Central memory CD4-positive, alpha-beta T cell (primary cell): ENCODE measurements around the gene CARNS1.
"Not testable (repeated sequence)": the region's sequence is repeated elsewhere in the genome, so short reads cannot be mapped to it uniquely, and the experiment has no call there.

ENCODE experiments used
- DNase-seq: peaks from one replicate; pipeline ENCODE4 v3.0.0; 2022

CARNS1 gene

GRCh38 chr11:67445515-67445914, 30.0 kb downstream of the CARNS1 start:
- no peak for DNase-seq

GRCh38 chr11:67448220-67448609, 32.7 kb downstream of the CARNS1 start:
- DNase-seq, result no peak

- DNase-seq, result no peak
Measured at GRCh38 chr11:67449116-67449844, 33.8 kb downstream of the CARNS1 start.

DNA sequence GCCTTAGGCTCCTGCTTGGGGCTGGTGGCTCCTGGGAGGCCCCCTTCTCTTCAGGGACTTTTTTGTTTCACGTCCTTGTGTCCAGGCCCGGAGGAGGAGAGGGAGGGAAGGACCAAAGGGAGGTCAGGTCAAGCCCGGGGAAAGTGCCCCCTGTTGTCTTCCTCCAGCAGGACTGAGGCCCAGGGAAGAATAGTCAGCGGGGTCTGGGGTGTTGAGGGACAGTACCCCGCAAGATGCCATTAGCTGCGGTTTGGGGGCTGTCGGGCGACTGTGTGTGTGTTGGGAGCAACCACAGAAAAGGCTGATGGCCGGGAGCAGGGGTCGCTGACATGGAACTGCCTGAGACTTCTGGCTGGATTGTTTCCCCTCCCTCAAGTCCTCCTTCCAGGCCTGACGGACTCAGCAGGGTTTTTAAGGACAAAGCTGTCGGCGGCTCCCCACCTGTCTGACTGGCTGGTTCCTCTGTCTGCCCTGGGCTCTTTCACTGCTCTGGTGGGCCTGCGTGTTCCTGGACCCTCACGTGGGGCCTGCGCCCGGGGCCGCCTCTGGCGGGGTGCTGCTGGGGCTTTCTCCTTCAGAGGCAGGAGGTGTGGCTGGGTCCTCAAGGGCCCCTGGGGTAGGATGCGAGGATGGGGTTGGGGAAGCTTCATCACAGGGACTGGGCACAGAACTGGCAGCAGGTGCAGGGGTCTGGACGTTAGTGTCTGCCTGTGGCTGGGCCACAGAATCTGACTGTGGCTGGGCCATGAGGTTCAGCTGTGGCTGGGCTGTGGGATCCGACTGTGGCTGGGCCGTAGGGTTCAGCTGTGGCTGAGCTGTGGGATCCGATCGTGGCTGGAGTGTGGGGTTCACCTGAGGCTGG, 35.5 kb downstream of the CARNS1 start:
- no peak for DNase-seq

GRCh38 chr11:67451658-67451976, 36.1 kb downstream of the CARNS1 start:
- DNase-seq, result no peak

DNA sequence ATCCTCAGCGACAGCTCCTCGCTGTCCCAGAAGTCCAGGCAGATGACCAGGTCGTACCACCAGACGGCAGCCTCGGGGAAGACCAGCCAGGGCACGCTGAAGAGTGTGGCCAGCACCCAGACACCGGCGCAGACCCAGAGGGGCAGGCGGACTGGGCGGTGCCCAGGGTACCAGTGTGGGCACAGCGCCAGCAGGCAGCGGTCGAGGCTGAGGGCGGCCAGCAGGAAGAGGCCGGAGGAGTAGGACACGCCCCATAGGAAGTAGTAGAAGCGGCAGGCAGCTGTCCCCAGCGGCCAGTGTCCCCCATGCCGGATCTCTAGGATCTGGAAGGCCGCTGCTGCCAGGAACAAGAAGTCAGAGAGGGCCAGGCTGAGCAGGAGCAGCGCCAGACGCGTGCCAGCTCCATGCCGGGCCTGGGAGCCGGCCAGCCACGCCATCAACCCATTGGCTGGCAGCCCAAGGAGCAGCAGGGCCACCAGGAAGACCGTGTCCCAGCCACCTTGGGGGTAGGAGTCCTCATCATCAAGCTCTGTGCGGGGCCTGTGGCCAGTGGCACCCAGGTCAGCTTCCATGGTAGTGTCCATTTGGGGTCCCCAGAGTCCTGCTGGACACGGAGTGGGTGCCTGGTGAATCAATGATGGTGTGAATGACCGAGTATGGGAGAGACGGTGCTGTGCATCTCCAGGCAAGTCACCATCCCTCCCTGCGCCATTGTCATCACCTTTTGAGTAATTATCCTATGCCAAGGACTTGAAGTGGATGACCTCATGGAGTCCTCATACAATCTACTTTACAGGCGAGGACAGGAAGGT, 36.9 kb downstream of the CARNS1 start, which contains the start of gene GPR152:
TSS of gene GPR152 (minus strand) at position 589 of the 812 bp plus-strand sequence. CDS start at position 584, 5 bp downstream.
- DNase-seq, result no peak

DNA sequence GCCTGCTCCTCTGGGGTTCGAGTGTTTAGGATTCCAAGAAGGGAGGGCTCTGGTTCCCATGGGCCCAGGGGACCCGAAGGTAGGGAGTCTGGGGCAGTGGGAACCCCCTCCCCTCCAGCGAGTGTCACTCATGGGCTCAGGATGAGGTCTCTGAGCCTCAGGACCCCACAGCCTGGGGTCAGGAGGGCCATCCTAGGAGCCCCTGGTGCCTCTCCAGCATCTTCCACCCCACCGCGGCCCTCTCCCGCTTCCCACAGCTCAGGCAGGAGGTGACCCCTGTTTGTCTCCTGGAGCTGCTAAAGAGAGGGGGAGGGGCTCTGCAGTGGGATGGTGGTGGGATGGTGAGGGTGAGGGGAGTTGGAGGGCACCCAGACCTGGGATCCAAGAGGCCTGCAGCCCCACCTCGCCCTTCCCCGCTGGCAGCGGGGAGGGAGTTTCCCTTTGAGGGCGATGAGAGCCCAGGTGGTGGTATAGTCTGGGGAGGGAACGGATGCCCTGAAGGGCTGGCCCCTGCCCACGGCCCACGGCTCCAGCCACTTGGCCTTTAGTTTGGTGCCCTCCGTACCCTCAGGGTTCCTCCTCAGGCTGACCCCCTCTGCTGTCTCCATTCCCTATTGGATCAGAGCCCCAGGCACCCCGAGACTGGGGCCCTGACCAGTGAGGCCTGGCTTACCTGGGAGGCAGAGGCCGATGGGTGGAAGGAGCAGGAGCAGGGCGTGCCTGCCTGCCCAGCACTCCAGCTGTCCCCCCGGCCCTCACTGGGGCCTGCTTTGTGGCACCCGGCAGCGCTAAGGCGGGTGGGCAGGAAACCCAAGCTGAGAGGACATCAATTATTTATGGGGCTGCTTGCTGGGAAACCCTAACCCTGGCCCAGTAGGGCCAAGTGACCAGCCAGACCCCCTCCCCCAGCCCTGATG, 38.6 kb downstream of the CARNS1 start:
- no peak for DNase-seq

DNA sequence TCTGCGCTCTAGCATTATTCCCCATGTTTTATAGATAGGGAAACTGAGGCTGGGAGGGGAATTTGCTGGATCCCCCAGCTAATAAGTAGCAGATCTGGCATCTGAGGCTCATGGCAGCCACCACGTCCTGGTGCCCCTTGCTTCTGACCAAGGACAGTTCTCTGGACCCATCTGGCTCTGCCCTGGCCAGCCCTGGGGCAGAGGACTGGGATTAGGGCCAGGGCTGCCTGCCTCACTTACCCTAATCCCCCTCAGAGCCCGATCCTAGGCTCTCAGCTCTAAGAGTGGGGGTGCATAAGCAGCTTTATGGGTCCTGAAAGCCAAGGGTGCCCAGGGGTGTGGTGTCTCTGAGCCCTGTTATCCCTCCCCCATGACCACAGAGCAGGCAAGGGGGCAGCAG, 39.6 kb downstream of the CARNS1 start, which contains the start of gene CABP4:
TSS of gene CABP4 (plus strand) at position 301 of the 400 bp plus-strand sequence. CDS start at position 371, 70 bp downstream.
- DNase-seq, result no peak

- DNase-seq, result no peak
Measured at GRCh38 chr11:67456068-67456705, 40.7 kb downstream of the CARNS1 start.

- no peak for DNase-seq
Measured at GRCh38 chr11:67457453-67457852, 42.0 kb downstream of the CARNS1 start.

DNA sequence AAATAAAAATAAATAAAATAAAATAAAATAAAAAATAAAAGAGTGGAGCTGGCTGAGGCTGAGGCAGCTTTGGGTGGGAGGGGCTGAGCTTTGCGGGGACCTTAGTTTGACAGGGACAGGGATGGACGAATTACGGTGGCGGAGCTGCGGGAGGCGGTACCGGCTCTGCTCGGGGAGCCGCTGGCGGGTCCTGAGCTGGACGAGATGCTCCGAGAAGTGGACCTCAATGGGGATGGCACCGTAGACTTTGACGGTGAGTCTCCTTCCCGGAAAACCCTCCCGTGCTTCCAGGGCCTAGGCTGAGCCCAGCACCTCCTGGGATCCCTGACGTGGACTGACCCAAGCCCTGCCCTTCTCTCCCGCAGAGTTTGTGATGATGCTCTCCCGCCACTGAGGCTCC, 42.8 kb downstream of the CARNS1 start:
- DNase-seq, result no peak

DNA sequence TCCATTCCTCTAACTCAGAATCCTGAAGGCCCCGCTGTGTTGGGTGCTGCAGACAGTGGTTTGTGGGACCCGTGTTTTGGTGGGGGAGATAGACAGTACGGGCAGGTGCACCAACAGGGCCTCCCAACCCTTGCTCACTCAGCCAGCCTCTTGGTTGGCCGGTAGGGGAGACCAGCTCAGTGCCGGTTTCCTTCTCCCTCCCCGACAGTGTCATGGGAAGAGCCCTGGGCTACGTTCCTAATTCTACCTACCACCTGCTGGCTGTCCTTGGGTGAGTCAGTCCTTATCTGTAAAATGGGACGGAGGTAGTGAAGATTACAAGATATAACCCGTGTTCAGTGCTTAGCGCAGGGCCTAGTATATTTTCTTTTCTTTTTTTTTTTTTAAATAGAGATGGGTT, 47.7 kb downstream of the CARNS1 start:
- no peak for DNase-seq

- DNase-seq, result no peak
Measured at GRCh38 chr11:67463680-67464410, 48.4 kb downstream of the CARNS1 start.

GRCh38 chr11:67464411-67465188, 49.1 kb downstream of the CARNS1 start:
- peak; percentile 91 for DNase-seq

GRCh38 chr11:67465189-67465510, 49.7 kb downstream of the CARNS1 start:
- DNase-seq, result no peak

GRCh38 chr11:67465530-67465929, 50.1 kb downstream of the CARNS1 start:
- not testable (repeated sequence) for DNase-seq

DNA sequence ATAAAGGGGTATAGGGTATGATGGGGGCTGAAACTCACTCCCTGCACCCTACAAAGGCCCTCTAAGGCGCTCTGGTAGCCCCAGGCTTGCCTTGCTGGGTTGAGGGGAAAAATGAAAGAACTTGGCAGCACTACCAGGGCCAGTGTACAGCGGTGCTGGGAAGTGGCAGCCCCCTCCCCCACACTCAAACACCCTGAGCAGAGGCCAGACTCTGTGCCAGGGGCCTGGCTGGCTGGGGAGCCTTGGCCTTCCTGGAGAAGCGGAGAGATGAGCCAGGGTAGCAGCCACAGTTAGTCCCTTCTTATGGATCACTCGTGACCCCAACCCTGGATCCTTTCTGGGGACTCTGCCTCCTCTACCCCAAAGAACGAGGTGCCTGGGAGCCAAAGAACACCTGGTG, 50.9 kb downstream of the CARNS1 start:
- no peak for DNase-seq

DNA sequence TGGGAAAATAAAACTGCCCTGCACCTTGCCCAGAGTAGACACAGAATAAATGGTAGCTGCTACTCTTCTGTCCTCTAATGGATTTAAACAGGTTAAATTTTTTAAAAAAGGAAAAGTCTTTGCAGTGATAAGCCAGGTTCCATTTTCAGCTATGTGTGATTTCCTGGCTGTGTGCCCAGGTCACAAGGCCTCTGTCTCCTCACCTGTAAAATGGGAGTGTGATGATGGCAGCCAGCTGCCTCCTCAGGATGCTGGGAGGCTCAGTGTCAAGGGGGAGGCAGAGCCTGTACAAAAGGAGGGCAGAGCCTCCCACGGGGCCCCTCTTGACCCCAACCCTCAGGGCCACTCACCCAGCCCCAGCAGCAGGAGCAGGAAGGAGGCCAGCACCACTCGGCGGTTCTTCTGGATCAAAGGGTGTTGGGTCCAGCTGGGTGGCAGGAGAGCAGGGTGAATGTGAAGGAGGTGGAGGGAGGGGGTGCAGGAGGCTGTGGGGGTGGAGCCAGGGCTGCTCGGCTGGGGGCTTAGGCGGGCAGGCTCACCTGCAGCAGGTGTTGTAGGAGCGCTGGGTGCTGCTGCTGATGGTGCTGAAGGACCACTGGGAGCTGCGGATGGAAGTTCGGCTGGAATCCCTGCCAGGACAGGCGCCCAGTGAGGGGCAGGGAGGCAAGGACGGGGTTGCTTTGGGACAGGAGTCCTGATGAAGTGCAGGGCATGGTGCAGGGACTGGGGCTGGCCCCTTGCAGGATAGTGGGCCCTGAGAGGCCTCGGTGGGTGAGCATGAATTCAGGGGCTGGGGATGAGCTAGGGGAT, 51.7 kb downstream of the CARNS1 start:
- no peak for DNase-seq

DNA sequence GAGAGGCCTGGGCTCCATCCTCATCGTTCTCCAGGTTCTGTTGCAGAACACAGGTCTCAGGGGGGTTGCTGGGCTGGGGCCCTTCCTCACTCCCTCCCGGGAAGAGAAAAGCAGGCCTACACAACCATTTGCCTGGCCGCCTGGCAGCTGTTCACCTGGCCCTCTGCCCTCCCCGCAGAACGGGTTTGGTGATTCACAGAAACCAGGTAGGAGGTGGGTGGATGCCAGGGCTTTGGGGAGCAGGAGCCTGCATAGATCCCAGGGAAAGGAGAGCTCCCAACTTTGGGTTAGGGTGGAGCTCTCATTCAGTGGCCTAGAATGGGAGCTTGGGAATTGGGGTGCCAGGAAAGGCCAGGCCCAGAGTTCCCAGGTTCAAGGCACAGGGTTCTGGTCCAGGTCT, 52.6 kb downstream of the CARNS1 start:
- DNase-seq, result no peak
